ENCODE data around the gene EPN3. TPM values are rescaled to one million over a fixed set of nuclear protein-coding genes. Genes with fewer than 3 reads are reported as not detected.
A peak's percentile ranks its signal among the peaks of the same experiment; 100 is the strongest.

The EPN3 gene
- total RNA-seq, 1 donor from 2014 or later: not detected

- DNase-seq (ENCODE audit: low read depth in 2 of 2): no peak
Observed at GRCh38 chr17:50547736-50548083, 15.2 kb downstream of the EPN3 start.

DNA sequence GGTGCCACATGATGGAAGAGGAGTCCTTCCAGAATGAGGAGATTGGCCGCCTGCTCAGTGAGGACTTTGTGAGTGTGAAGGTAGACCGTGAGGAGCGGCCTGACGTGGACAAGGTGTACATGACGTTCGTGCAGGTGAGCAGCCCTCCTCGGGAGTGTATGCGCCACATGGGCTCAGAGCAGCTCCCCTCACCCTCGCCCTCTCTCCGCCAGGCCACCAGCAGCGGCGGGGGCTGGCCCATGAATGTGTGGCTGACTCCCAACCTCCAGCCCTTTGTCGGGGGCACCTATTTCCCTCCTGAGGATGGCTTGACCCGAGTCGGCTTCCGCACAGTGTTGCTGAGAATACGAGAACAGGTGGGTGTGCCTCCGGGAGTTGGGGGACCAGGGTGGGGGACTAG lies 16.3 kb downstream of the EPN3 start:
- DNase-seq (ENCODE audit: low read depth in 2 of 2): no peak

DNA sequence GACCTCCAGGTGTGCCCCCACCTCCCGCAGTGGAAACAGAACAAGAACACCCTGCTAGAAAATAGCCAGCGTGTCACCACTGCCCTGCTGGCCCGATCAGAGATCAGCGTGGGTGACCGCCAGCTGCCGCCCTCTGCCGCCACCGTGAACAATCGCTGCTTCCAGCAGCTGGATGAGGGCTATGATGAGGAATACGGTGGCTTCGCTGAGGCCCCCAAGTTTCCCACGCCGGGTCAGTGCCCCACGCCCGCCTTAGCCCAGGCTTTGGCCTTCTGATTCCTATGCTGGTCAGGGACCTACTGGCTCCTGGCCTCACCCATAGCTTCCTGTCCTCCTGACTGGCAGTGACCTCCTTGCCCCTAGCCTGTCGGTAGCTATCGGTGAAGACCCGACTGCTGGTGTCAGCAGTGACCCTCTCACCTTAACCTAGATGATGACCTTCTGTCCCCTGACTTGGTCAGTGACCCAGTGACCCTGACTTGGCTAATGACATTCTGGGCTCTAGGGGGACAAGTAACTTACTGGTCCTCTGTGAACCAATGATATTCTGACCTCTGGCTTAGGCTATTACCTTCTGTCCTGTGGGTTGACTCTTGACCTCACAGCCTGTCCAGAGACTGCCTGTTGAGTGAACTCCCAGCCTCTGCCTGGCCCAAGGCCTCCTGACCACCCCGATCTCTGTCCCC lies 16.9 kb downstream of the EPN3 start:
- no peak for DNase-seq (ENCODE audit: low read depth in 2 of 2)

DNA sequence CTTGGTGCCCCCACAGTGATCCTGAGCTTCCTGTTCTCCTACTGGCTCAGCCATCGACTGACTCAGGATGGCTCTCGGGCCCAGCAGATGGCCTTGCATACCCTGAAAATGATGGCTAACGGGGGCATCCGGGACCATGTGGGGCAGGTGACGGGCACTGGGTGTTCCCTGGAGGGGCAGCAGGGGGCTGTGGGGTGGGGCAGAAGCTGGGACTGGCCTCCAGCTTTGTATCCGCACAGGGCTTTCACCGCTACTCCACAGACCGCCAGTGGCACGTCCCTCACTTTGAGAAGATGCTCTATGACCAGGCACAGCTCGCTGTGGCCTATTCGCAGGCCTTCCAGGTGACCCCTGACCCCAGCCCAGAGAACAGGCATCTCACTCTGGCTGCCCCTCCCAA lies 17.4 kb downstream of the EPN3 start:
- no peak for DNase-seq (ENCODE audit: low read depth in 2 of 2)

DNA sequence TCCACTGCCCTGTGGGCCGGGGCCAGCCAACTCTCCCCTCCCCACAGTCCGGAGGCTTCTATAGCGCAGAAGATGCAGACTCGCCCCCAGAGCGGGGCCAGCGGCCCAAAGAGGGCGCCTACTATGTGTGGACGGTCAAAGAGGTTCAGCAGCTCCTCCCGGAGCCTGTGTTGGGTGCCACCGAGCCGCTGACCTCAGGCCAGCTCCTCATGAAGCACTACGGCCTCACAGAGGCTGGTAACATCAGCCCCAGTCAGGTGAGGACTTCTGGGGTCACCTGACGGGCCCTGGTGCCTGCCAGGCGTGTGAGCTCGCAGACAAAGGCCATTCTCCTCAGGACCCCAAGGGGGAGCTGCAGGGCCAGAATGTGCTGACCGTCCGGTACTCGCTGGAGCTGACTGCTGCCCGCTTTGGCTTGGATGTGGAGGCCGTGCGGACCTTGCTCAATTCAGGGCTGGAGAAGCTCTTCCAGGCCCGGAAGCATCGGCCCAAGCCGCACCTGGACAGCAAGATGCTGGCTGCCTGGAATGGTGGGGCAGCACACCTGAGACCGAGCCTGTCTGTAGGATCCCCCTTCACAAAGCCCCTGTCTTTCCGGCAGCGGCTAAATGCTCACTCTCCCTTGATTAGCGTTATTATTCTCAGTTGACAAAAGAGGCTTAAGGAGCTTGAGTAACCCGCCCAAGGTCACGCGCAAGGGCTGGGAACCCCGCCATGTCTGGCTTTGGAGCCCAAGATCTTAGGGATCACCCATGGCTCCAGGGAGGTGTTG lies 18.3 kb downstream of the EPN3 start:
- peak; percentile 87 to 93 for DNase-seq (ENCODE audit: low read depth in 2 of 2)

DNA sequence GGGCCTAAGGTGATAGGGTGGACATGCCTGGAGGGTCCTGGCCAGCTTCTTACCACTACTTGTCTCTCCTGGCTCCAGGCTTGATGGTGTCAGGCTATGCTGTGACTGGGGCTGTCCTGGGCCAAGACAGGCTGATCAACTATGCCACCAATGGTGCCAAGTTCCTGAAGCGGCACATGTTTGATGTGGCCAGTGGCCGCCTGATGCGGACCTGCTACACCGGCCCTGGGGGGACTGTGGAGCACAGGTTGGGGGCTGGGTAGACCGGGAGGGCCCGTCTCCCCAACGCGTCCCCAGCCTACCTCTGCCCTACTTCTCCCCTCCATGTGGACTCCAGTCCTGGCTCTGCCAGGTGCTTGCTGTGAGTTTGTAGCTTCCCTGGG lies 18.9 kb downstream of the EPN3 start:
- no peak for DNase-seq (ENCODE audit: low read depth in 2 of 2)

DNA sequence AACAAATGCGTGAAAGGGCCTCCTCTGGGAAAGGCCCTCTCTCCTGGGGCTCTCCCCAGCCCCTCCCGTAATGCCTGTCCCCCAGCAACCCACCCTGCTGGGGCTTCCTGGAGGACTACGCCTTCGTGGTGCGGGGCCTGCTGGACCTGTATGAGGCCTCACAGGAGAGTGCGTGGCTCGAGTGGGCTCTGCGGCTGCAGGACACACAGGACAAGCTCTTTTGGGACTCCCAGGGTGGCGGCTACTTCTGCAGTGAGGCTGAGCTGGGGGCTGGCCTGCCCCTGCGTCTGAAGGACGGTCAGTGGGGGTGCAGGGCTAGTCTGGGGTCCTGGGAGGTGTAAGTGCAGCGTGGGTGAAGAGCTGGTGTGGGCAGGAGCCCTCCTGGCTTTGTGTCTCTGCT lies 19.3 kb downstream of the EPN3 start:
- DNase-seq (ENCODE audit: low read depth in 2 of 2): no peak

- DNase-seq (ENCODE audit: low read depth in 2 of 2): no peak
Observed at GRCh38 chr17:50554201-50554600, 21.7 kb downstream of the EPN3 start.

DNA sequence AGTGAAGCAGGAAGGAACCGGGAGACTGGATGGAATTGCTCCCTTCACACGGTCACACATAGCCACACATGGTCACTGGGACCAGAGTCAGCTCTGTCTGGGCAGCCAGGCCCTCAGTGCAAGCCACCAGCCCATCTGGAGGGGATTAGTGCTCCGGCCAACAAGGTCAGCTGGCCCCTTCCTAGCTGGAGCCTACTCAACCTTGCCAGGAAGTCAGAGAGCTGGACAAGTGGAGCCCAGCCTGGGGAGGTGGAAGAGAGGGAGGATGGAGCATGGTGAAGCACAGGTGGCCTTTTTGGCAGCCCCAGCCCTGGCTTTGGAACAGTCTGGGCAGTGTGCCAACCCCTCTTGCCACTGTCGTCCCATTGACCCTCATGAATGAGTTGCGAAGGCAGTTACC lies 24.3 kb downstream of the EPN3 start:
- no peak for DNase-seq (ENCODE audit: low read depth in 2 of 2)

DNA sequence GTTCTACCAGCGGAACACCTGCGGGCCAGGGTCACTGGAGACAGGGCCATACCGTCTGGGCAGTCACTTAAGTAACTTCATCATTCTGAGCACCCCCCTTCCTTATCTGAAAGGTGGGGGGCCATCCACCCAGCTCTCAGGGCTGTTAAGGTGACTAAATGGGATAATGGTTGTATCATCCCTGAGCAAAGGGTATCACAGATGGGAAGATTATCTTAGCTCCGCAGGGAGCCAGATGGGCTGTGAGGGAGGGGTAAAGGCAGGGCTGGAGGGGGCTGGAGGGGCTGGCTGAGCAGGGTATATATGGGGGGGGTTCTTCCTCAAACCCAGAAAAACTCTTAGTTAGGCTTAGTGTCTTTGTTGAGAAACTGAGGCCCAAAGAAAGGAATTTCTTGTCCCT lies 25.1 kb downstream of the EPN3 start:
- no peak for DNase-seq (ENCODE audit: low read depth in 2 of 2)

GRCh38 chr17:50558091-50558490 lies 25.6 kb downstream of the EPN3 start:
- no peak for DNase-seq (ENCODE audit: low read depth in 2 of 2)

- DNase-seq (ENCODE audit: low read depth in 2 of 2): no peak
Observed at GRCh38 chr17:50558581-50558940, 26.0 kb downstream of the EPN3 start.

DNA sequence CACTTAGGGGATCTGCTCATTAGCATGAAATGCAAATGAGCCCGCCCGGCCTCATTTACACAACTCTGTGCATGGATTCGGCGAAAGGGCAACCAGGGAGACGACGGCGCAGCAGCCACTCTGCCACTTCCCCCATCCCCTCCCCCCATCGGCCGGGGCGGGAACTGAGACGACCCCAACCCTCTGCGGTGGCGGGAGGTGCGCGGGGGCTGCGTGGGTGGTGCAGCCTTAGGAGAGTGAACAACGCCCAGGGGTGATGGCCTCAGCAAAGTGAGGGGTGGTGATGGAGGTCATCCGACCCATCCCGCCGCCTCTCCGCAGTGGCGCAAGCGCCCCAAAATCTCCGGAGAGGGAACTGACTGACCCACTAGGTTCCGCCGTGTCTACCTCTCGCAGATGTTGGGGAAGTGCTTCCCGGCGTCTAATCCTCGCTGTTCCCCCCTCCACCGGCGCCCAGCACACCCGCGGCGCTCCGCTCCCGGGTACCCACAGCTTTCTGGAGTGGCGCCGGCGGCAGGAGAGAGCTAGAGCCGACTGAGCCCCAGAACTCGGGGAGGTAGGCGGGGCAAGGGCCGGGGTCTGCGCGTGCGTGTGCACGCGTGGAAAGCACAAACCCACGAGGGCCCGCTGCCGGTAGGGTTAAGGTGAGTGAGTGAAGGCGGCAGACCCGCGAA lies 26.5 kb downstream of the EPN3 start:
- DNase-seq (ENCODE audit: low read depth in 2 of 2): no peak

DNA sequence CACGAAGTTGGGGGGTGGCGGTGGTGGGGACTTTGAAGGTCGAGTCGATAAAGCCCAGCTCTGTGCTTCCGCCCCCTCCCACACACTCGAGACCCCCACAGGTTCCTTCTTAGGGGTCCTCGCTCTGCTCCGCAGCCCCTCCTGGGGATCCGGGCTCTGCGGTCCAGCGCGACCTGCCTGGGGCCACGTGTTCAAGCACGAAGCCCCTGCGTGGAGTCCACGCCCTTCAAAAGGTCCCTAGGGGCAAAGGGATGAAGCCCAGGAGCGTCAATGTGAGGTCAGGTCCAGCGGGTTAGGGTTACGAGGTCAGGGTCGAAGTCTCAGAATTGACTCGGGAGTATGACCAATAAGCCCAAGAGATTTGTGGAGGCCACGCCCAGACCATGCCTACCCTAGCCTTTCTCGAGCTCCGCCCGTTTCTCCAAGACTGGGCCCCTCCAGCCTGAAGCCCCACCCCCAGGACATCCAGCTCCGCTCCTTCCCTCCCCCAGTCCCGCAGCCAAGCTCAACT lies 27.2 kb downstream of the EPN3 start:
- peak in 1 of 2 donors; percentile 29 for DNase-seq (ENCODE audit: low read depth in 2 of 2)

DNA sequence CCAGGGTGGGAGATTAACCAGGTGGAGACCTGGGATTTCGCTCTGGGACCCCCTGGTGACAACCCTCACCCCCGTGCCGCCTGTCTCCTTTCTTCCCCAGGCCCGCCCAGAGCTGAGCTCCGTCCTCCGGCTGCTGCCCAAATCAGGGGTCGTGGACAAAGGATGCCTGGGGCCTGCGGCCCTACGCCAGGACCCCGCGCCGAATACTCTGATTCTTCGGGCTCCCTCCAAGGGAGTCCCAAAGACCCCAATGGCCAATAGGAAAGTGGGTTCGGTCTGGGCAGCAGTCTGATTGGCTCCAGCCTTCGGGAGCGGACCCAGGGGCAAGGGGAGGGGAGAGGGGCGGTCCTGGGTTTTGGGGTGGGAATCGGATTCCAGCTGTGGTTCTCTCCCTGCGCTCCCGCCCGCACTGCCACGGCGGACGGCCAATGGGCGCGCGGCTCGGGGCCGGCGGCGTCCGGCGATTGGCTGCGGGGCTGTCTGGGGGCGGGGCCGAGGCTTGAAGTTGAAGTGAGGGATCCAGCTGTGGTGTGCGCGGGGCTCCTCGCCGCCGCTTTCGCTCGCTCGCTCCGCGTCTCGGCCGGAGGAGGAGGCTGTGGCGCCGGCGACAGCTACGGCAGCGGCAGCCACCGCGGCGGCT lies 27.8 kb downstream of the EPN3 start, which contains the start of gene CACNA1G:
Gene CACNA1G (plus strand): TSS at position 531 of the 640 bp plus-strand sequence. CDS start 745 bp downstream, outside the sequence.
- peak; percentile 73 to 74 for DNase-seq (ENCODE audit: low read depth in 2 of 2)

GRCh38 chr17:50560931-50561745 lies 28.6 kb downstream of the EPN3 start:
- no peak for DNase-seq (ENCODE audit: low read depth in 2 of 2)

GRCh38 chr17:50561746-50562141 lies 29.2 kb downstream of the EPN3 start:
- DNase-seq (ENCODE audit: low read depth in 2 of 2): no peak

DNA sequence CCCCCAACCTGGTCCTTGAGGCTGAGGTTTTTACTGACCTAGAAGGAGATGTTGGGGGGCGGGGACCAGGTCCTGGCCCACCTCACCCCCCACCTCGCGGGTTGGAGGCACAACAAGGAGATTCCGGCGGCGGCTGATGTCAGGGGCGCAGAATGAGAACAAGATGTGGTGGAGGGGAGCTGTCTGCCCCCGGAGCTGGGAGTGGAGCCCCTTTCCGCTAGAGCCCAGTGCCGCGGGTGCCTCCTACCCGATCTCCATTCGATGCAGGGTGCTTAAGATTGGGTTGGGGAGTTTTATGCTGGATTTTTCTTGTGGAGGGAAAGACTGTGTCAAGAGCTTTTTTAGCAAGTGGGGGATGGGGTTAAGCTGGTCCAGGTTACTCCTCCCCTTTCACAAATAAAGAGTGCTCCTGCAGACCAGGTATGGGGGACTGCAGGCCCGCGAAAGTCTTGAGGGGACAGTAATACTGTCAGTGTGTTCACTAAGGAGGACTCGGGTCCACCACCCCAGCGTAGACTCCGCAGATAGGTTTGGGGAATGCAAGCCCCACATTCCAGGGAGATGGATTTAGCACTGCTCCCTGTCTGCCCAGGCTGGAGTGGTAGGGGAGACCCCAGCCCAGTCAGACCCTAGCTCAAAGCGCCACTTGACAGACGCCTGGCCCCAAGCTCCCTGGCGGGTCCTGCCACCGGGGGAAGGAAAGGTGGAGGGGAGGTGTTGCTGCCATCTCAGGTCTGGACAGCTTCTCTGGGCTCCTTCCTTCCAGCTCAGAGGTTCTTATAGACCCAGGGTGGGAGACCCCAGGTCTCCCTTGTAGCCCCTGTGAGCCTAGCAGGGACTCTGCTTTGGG lies 29.9 kb downstream of the EPN3 start:
- DNase-seq (ENCODE audit: low read depth in 2 of 2): no peak

DNA sequence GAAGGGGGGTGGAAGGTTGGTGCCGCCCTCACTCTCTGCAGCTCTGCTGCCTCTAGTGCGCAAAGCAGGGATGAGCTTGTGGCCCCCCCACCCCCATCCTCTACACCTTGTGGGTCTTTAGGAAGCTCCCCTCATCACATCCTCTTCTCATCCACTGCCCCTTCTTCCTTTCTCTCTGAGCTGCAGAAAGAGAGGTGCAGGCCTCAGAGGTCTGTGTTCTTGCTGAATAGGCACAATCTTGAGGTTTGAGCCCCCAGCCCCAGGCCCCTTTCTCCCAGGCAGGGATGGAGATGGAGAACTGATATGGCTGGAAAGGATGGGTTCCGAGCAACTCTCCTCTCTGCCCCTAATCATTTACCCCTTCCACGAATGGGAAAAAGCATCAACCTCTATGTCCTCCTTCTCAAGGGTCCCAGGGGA lies 30.6 kb downstream of the EPN3 start:
- DNase-seq (ENCODE audit: low read depth in 2 of 2): no peak

- DNase-seq (ENCODE audit: low read depth in 2 of 2): peak in 1 of 2 donors; percentile 66
Observed at GRCh38 chr17:50564916-50565315, 32.4 kb downstream of the EPN3 start.

Measured in lung microvascular endothelial cell (primary cell).